Fibroblast of lung (primary cell): ENCODE measurements around the gene MAPKAPK5. TPM values are rescaled to one million over a fixed set of nuclear protein-coding genes. Genes with fewer than 3 reads are reported as not detected.

Source experiments
- DNase-seq, 2 donors: peaks; one replicate each; pipeline versions ENCODE4 v3.0.0 to v3.0.0-alpha.2; 2010; ENCODE audit warnings: low read depth in 2 of 2
- H2AFZ ChIP-seq: 2 replicates; pipeline ENCODE4 v1.5.1; 2012; ENCODE audit warnings: low read length, control low read depth, inconsistent platforms
- H3K27ac ChIP-seq: 2 replicates; pipeline ENCODE4 v1.5.1; 2011; ENCODE audit warnings: low read length, control low read depth; ENCODE audit not compliant: insufficient read depth
- H3K27me3 ChIP-seq: 2 replicates; pipeline ENCODE4 v1.5.1; 2011; ENCODE audit warnings: mild to moderate bottlenecking, low read length; ENCODE audit not compliant: control insufficient read depth, insufficient read depth
- H3K36me3 ChIP-seq: 2 replicates; pipeline ENCODE4 v1.5.1; 2011; ENCODE audit warnings: low read length; ENCODE audit not compliant: control insufficient read depth, insufficient read depth
- H3K4me1 ChIP-seq: 2 replicates; pipeline ENCODE4 v1.5.1; 2011; ENCODE audit warnings: low read length; ENCODE audit not compliant: control insufficient read depth, insufficient read depth; ENCODE audit errors: extremely low read depth
- H3K4me2 ChIP-seq: 2 replicates; pipeline ENCODE4 v1.5.1; 2011; ENCODE audit warnings: low read length, control low read depth; ENCODE audit not compliant: insufficient read depth; ENCODE audit errors: extremely low read depth
- H3K4me3 ChIP-seq, 4 experiments: fragments of 200-600 bp in 1 of 4; sonication (generic) in 1 of 4; replicated peaks in 1 of 4; 2 replicates each; pipeline ENCODE4 v1.5.1; 2011 to 2016; ENCODE audit warnings: low read length in 4 of 4, low read depth in 3 of 4, mild to moderate bottlenecking in 3 of 4, control low read depth in 2 of 4, inconsistent platforms in 1 of 4, mixed read lengths in 1 of 4; ENCODE audit not compliant: insufficient read depth in 1 of 4; ENCODE audit errors: control extremely low read depth in 1 of 4
- H3K79me2 ChIP-seq: 2 replicates; pipeline ENCODE4 v1.5.1; 2012; ENCODE audit warnings: mild to moderate bottlenecking, low read length, inconsistent platforms; ENCODE audit not compliant: control insufficient read depth, insufficient read depth
- H3K9ac ChIP-seq: 2 replicates; pipeline ENCODE4 v1.5.1; 2011; ENCODE audit warnings: mild to moderate bottlenecking, low read length, control low read depth; ENCODE audit not compliant: insufficient read depth
- H3K9me3 ChIP-seq: 2 replicates; pipeline ENCODE4 v1.5.1; 2012; ENCODE audit warnings: low read depth, low read length; ENCODE audit not compliant: control insufficient read depth, insufficient read depth
- H4K20me1 ChIP-seq: 2 replicates; pipeline ENCODE4 v1.5.1; 2011; ENCODE audit warnings: low read length; ENCODE audit not compliant: control insufficient read depth, insufficient read depth; ENCODE audit errors: extremely low read depth
- EZH2 ChIP-seq: IDR thresholded peaks from 2 replicates; pipeline ENCODE4 v1.5.1; 2012; ENCODE audit warnings: low read length, control low read depth, mild to moderate bottlenecking; ENCODE audit errors: missing control alignments
- polyA plus RNA-seq, 2 donors: library from polyadenylated mRNA; depleted of rRNA in 1 of 2; stranded (reverse) in 1 of 2; unstranded in 1 of 2; fragments of >200 nt; gene quantifications; 2 replicates each; pipeline ENCODE4 v1.2.1, GENCODE V29; 2011 to 2012; ENCODE audit warnings: missing spikeins in 1 of 2
- total RNA-seq: library from RNA; depleted of rRNA; stranded (reverse); fragments of >200 nt; gene quantifications from 2 replicates; pipeline ENCODE4 v1.2.1, GENCODE V29; 2014
- TF ChIP-seq, protein P1 (sequence below), 2 donors: IDR thresholded peaks in 1 of 2; conservative IDR thresholded peaks in 1 of 2; 1 replicate in 1 of 2; 2 replicates in 1 of 2; pipeline ENCODE4 v1.5.1; 2011 to 2012; ENCODE audit warnings: low read length in 2 of 2, control low read depth in 1 of 2, inconsistent platforms in 1 of 2, low read depth in 1 of 2, mild to moderate bottlenecking in 1 of 2

Gene MAPKAPK5
- total and polyA plus RNA-seq, 2 donors (not counting 1 experiment from before 2014, with no cell fraction given), result 26.8 to 34.6 TPM

DNA sequence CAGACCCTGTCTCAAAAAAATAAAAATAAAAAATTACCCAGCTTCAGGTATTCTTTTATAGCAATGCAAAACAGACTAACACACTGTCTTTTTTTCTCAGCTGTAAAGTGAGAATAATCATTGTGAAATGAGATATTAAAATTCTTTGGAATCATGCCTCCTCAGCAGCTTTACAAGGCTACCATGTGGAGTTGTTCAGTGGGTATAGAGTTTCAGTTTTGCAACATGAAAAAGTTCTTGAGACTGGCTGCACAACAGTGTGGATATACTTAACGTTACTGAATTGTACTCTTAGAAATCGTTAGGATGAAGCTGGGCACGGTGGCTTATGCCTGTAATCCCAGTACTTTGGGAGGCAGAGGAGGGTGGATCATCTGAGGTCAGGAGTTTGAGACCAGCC, 15.7 kb upstream of the MAPKAPK5 start:
- no peaks in the 10 kb centered on the region for H3K4me1 ChIP-seq
- no peaks in the 10 kb centered on the region for H4K20me1 ChIP-seq
- H3K27me3 ChIP-seq, result peaks cover 3% of the 10 kb centered on the region
- H2AFZ ChIP-seq, result no peak overlapping the region
- DNase-seq, result peak in 1 of 2 donors; percentile 15
- no peak overlapping the region for H3K4me3 ChIP-seq
- no peak overlapping the region for H3K9ac ChIP-seq
- H3K4me2 ChIP-seq, result no peak overlapping the region
- TF ChIP-seq, protein P1, sequence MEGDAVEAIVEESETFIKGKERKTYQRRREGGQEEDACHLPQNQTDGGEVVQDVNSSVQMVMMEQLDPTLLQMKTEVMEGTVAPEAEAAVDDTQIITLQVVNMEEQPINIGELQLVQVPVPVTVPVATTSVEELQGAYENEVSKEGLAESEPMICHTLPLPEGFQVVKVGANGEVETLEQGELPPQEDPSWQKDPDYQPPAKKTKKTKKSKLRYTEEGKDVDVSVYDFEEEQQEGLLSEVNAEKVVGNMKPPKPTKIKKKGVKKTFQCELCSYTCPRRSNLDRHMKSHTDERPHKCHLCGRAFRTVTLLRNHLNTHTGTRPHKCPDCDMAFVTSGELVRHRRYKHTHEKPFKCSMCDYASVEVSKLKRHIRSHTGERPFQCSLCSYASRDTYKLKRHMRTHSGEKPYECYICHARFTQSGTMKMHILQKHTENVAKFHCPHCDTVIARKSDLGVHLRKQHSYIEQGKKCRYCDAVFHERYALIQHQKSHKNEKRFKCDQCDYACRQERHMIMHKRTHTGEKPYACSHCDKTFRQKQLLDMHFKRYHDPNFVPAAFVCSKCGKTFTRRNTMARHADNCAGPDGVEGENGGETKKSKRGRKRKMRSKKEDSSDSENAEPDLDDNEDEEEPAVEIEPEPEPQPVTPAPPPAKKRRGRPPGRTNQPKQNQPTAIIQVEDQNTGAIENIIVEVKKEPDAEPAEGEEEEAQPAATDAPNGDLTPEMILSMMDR (conservative IDR thresholded peaks at IDR 0.05 in 1 of 2, IDR thresholded peaks at IDR 0.05 in 1 of 2; ENCODE audit: low read depth in 1 of 2, low read length in 2 of 2), result no peak
- no peak for TF ChIP-seq EZH2
- no peaks in the 10 kb centered on the region for H3K36me3 ChIP-seq
- H3K79me2 ChIP-seq, result no peaks in the 10 kb centered on the region
- no peak overlapping the region for H3K27ac ChIP-seq
- no peaks in the 10 kb centered on the region for H3K9me3 ChIP-seq

DNA sequence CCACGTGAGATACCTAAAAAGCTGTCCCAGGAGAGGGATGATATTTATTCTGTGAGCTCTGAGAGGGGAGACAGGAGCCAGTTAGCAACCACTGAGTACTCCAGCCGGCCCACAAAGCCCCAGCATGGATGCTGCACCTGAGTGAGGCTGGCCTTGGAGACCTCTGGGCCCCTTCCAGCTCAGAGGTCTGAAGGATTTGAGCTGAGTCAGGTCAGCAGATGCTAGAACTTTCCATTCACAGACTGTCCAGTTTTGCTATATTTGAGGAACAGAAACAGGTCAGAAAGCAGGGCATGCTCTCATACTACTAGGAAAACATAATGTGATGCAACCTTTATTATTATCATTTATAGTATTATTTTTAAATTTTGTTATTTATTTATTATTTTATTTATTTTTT, 15.0 kb upstream of the MAPKAPK5 start:
- Histone ChIP-seq H3K4me3 (no peak overlapping the region), H3K4me1 (no peaks in the 10 kb centered on the region), H3K4me2 (no peak overlapping the region), H4K20me1 (no peaks in the 10 kb centered on the region), H3K79me2 (no peaks in the 10 kb centered on the region), H2AFZ (no peak overlapping the region), H3K9me3 (no peaks in the 10 kb centered on the region), H3K27me3 (peaks cover 3% of the 10 kb centered on the region), H3K36me3 (no peaks in the 10 kb centered on the region), H3K9ac (no peak overlapping the region), H3K27ac (no peak overlapping the region)
- TF ChIP-seq, protein P1 (conservative IDR thresholded peaks at IDR 0.05 in 1 of 2, IDR thresholded peaks at IDR 0.05 in 1 of 2; ENCODE audit: low read depth in 1 of 2, low read length in 2 of 2), result no peak
- no peak for TF ChIP-seq EZH2
- DNase-seq, result no peak

DNA sequence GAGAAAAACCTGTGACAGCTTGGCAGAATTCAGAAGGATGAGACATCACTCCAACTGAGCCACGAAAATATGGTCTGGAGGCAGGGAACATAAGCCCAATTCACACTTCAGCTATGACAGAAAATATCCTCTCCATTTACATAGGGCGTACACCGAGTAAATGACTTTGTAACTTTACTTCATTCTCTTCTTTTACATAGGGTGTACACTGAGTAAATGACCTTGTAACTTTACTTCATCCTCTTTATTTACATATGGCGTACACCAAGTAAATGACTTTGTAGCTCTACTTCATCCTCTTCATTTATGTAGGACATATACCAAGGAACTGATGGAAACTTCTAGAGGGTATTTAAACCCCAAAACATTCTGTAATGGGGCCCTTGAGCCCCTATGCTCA, 14.1 kb upstream of the MAPKAPK5 start:
- Histone ChIP-seq H3K79me2 (no peaks in the 10 kb centered on the region), H2AFZ (no peak overlapping the region), H3K27ac (no peak overlapping the region), H4K20me1 (no peaks in the 10 kb centered on the region), H3K4me3 (no peak overlapping the region), H3K36me3 (no peaks in the 10 kb centered on the region), H3K4me1 (no peaks in the 10 kb centered on the region), H3K27me3 (peaks cover 3% of the 10 kb centered on the region), H3K9ac (no peak overlapping the region), H3K4me2 (no peak overlapping the region), H3K9me3 (no peaks in the 10 kb centered on the region)
- TF ChIP-seq EZH2, result no peak
- TF ChIP-seq, protein P1 (conservative IDR thresholded peaks at IDR 0.05 in 1 of 2, IDR thresholded peaks at IDR 0.05 in 1 of 2; ENCODE audit: low read depth in 1 of 2, low read length in 2 of 2), result no peak
- no peak for DNase-seq
